ENCODE data around the gene COMMD1.

DNA sequence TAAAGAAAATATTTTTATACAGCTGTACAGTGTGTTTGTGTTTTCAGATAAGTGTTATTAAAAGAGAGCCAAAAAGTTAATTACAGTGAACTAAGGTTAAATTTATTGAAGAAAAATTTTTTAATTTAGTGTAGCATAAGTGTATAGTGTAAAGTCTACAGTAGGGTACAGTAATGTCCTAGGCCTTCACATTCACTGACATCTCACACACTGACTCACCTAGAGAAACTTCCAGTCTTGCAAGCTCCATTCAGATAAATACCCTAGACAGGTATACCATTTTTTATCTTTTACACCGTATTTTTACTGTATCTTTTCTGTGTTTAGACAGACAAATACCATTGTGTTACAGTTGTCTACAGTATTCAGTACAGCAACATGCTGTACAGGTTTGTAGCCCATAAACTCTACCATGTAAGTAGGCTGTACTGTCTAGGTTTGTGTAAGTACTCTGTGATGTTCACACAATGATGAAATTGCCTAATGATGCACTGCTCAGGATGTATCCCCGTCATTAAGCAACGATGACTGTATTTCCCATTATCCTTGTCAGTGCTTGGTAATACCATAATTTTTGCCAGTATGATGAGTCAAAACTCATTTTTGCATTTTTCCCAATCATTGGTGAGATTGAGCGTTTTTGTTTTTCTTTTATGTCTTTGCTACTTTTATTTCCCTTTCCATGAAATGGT is 242.3 kb downstream of the COMMD1 start:
- no peak for TF ChIP-seq EZH2phosphoT487 (IDR thresholded peaks at IDR 0.05; ENCODE audit: borderline replicate concordance, low read length)
- no peak for TF ChIP-seq CTCF (IDR thresholded peaks at IDR 0.05; ENCODE audit: low read depth, low read length, poor library complexity, severe bottlenecking)

Data from DOHH2 (cell line).